T-helper 17 cell (primary cell): ENCODE results near the gene MS4A15. TPM values are rescaled to one million over a fixed set of nuclear protein-coding genes. Genes with fewer than 3 reads are reported as not detected.
"Not testable (repeated sequence)": the region's sequence is repeated elsewhere in the genome, so short reads cannot be mapped to it uniquely, and the experiment has no call there.

ENCODE experiments used
- ATAC-seq: fragments of 150-1000 bp; cut with Tn5 transposase; 2 replicates; pipeline ENCODE4 v1.10.0; 2021; ENCODE audit warnings: mild to moderate bottlenecking, moderate library complexity
- DNase-seq, 3 donors: peaks; one replicate each; pipeline versions ENCODE4 v3.0.0 to v3.0.0-alpha.2; 2020 to 2021
- H3K9me3 ChIP-seq: one replicate; pipeline ENCODE4 v1.7.0; 2013; ENCODE audit warnings: low read length, mild to moderate bottlenecking; ENCODE audit not compliant: control insufficient read depth, poor library complexity, severe bottlenecking
- H3K27ac Mint-ChIP-seq: one replicate; pipeline ENCODE4 v1.8.0; 2022; ENCODE audit warnings: mild to moderate bottlenecking, moderate library complexity, mixed read lengths
- H3K27me3 Mint-ChIP-seq: one replicate; pipeline ENCODE4 v1.8.0; 2022; ENCODE audit warnings: mixed read lengths
- H3K36me3 Mint-ChIP-seq: one replicate; pipeline ENCODE4 v1.8.0; 2022; ENCODE audit warnings: low read depth, mixed read lengths
- H3K4me1 Mint-ChIP-seq: one replicate; pipeline ENCODE4 v1.8.0; 2022; ENCODE audit warnings: mild to moderate bottlenecking, mixed read lengths
- H3K4me3 Mint-ChIP-seq: one replicate; pipeline ENCODE4 v1.8.0; 2022; ENCODE audit warnings: mild to moderate bottlenecking, moderate library complexity, mixed read lengths
- total RNA-seq, 4 donors: library from RNA in 2 of 4; stranded (reverse) in 2 of 4; gene quantifications; one replicate each; pipeline ENCODE4 v1.2.3 and lab custom pipeline; 2022 to 2026

The MS4A15 gene
- total RNA-seq, 2 donors from 2014 or later: not detected

DNA sequence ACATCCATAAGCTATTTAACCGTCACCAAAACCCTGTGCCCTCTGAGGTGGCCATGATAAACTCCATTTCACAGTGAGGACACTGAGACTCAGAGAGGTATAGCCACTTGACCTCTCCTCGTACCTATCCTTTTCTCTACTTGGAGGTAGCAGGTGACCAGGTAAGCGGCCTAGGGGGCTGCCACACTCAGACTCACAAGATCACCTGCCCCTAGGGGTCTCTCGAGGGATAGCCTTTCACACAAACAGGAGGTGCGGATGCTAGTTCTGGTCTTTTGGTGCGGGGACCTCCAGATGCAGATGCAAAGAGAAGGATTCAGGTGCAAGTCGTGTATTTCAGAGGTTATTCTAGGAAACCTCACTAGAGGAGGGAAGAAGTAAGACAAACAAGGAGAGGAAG lies 17.6 kb upstream of the MS4A15 start:
- Mint-ChIP-seq H3K36me3 (peaks cover 2% of the 10 kb centered on the region), H3K27me3 (peaks cover 39% of the 10 kb centered on the region), H3K27ac (no peak overlapping the region), H3K4me1 (no peaks in the 10 kb centered on the region), H3K4me3 (no peak overlapping the region)
- no peak for ATAC-seq
- no peak for DNase-seq
- H3K9me3 ChIP-seq: no peaks in the 10 kb centered on the region

DNA sequence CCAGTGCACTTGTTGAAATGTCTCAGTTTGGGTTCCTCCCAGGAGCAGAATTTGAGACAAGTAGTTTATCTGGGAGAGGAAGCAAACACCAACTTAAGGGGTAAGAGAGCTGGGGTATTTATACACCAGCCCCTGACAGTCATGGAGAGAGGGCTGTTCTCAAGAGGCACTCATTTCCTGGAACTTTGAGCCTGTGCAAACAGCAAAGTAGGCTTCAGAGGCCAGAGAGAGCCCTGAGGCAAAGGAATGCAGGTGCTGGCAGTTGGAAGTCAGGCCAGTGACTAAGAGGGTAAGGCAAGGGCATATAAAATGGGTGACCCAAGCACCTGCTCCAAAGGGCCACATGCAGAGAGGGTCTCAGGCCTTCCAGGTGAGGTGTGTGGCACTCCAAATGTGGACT lies 16.1 kb upstream of the MS4A15 start:
- DNase-seq: no peak
- H3K4me1 Mint-ChIP-seq: no peaks in the 10 kb centered on the region
- no peak overlapping the region for H3K4me3 Mint-ChIP-seq
- H3K36me3 Mint-ChIP-seq: peaks cover 2% of the 10 kb centered on the region
- H3K27ac Mint-ChIP-seq: no peak overlapping the region
- H3K9me3 ChIP-seq: no peaks in the 10 kb centered on the region
- peaks cover 45% of the 10 kb centered on the region for H3K27me3 Mint-ChIP-seq
- no peak for ATAC-seq

- no peak overlapping the region for H3K4me3 Mint-ChIP-seq
- ATAC-seq (no peak), DNase-seq (no peak)
- H3K9me3 ChIP-seq: no peaks in the 10 kb centered on the region
- H3K4me1 Mint-ChIP-seq: no peaks in the 10 kb centered on the region
- H3K27ac Mint-ChIP-seq: no peak overlapping the region
- peaks cover 2% of the 10 kb centered on the region for H3K36me3 Mint-ChIP-seq
- H3K27me3 Mint-ChIP-seq: peaks cover 44% of the 10 kb centered on the region
These were observed 15.2 kb upstream of the MS4A15 start for GRCh38 chr11:60741421-60741820.

GRCh38 chr11:60743058-60743457 lies 13.6 kb upstream of the MS4A15 start:
- no peaks in the 10 kb centered on the region for H3K4me1 Mint-ChIP-seq
- peaks cover 2% of the 10 kb centered on the region for H3K36me3 Mint-ChIP-seq
- no peak overlapping the region for H3K4me3 Mint-ChIP-seq

GRCh38 chr11:60744114-60744513 lies 12.6 kb upstream of the MS4A15 start:
- H3K4me1 Mint-ChIP-seq: no peaks in the 10 kb centered on the region
- no peak for DNase-seq
- H3K27me3 Mint-ChIP-seq: peaks cover 19% of the 10 kb centered on the region
- H3K9me3 ChIP-seq: no peaks in the 10 kb centered on the region
- H3K4me3 Mint-ChIP-seq: no peak overlapping the region
- H3K27ac Mint-ChIP-seq: no peak overlapping the region
- ATAC-seq: no peak
- H3K36me3 Mint-ChIP-seq: no peaks in the 10 kb centered on the region

More at GRCh38 chr11:60743058-60743457, 13.6 kb upstream of the MS4A15 start:
- no peaks in the 10 kb centered on the region for H3K9me3 ChIP-seq
- DNase-seq: no peak
- ATAC-seq: no peak
- Mint-ChIP-seq H3K27ac (no peak overlapping the region), H3K27me3 (peaks cover 30% of the 10 kb centered on the region)

GRCh38 chr11:60747359-60747873 lies 9.3 kb upstream of the MS4A15 start:
- ATAC-seq (no peak), DNase-seq (no peak)
- Mint-ChIP-seq H3K36me3 (no peaks in the 10 kb centered on the region), H3K27me3 (peaks cover 38% of the 10 kb centered on the region), H3K4me3 (no peak overlapping the region), H3K27ac (no peak overlapping the region), H3K4me1 (no peaks in the 10 kb centered on the region)
- no peaks in the 10 kb centered on the region for H3K9me3 ChIP-seq

DNA sequence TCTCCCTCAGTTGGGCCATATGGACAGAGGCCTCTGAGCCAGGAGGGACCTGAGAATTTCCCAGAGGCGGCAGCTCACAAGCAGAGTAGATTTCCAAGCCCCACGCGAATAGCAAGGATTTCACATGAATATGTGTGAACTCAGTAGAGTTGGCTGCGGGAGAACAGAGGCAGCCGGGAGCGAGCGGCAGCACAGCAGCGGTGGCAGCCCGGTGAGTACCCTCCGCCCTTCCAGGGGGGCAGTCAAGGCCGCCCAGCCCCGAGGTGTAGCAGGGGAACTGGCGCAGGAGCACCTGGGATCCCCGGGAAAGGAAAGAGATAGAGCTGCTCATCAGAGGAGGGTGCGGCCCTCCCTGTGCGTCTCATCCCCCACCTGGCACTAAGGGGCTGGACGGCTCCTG lies 8.4 kb upstream of the MS4A15 start:
- H3K9me3 ChIP-seq: no peaks in the 10 kb centered on the region
- H3K36me3 Mint-ChIP-seq: no peaks in the 10 kb centered on the region
- ATAC-seq (no peak), DNase-seq (no peak)
- no peaks in the 10 kb centered on the region for H3K4me1 Mint-ChIP-seq
- H3K27me3 Mint-ChIP-seq: peaks cover 42% of the 10 kb centered on the region
- H3K27ac Mint-ChIP-seq: no peak overlapping the region
- no peak overlapping the region for H3K4me3 Mint-ChIP-seq

DNA sequence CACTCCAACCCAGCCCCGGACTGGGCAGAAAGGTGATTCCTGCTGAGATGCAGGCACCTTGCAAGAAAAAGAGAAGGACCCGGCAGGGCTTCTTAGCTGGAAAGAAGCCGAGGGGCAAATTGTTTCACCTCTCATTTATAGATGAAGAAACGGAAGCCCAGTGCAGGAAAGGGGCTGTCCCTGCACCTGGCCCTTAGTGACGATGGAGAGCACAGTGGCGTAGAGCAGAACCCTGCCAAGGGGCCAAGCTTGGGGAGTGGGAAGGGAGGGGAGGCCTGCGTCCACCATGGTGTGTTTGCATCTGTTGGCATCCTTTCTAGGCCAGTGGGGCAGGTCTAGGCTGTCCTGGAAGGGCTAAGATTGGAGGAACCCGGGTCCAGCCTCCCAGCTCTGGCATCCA lies 7.8 kb upstream of the MS4A15 start:
- Mint-ChIP-seq H3K27ac (no peak overlapping the region), H3K4me1 (no peaks in the 10 kb centered on the region), H3K4me3 (no peak overlapping the region), H3K36me3 (no peaks in the 10 kb centered on the region), H3K27me3 (peaks cover 44% of the 10 kb centered on the region)
- ATAC-seq (no peak), DNase-seq (no peak)
- no peaks in the 10 kb centered on the region for H3K9me3 ChIP-seq

DNA sequence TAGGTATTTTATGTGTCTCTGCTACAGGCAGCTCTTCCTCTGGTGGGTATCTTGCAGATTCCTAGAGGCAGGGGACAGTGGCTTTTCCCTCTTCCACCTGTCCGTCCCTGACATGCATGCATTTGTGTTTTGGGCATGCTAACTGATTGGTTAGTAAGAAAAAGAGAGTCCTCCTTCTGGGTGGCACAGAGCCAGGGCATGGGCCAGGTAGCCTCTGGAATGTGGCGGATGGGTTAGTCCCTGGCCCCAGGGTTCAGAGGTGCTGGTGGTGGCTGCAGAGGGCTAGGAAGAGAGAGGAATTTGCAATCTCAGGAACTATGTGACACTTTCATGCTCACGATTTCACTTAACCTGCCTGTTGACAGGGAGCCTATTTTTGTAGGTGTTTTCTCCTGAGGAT lies 5.8 kb upstream of the MS4A15 start:
- H3K9me3 ChIP-seq: no peaks in the 10 kb centered on the region
- Mint-ChIP-seq H3K36me3 (no peaks in the 10 kb centered on the region), H3K27me3 (peaks cover 50% of the 10 kb centered on the region), H3K4me1 (no peaks in the 10 kb centered on the region), H3K27ac (no peak overlapping the region), H3K4me3 (no peak overlapping the region)
- ATAC-seq: no peak
- DNase-seq: no peak

DNA sequence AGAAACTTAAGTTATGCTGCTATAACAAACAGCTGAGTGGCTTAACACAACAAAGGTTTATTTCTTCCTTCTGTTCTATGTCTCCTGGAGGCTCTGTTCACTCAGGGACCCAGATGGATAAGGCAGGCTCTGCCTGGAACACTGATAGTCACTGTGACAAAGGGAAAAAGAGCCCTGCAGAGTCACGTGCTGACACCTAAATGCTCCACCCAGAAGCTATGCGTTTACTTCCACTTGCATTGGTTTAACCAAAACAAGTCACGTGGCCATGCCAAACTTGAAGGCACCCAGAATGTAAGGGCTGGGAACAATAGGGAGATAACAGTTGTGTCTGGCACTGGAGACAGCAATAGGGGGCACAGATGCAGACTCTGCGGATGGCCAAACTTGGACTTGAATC lies 3.4 kb upstream of the MS4A15 start:
- H3K27ac Mint-ChIP-seq: no peak overlapping the region
- no peaks in the 10 kb centered on the region for H3K36me3 Mint-ChIP-seq
- H3K27me3 Mint-ChIP-seq: peaks cover 72% of the 10 kb centered on the region
- DNase-seq (no peak), ATAC-seq (no peak)
- H3K4me3 Mint-ChIP-seq: no peak overlapping the region
- no peaks in the 10 kb centered on the region for H3K4me1 Mint-ChIP-seq
- no peaks in the 10 kb centered on the region for H3K9me3 ChIP-seq

DNA sequence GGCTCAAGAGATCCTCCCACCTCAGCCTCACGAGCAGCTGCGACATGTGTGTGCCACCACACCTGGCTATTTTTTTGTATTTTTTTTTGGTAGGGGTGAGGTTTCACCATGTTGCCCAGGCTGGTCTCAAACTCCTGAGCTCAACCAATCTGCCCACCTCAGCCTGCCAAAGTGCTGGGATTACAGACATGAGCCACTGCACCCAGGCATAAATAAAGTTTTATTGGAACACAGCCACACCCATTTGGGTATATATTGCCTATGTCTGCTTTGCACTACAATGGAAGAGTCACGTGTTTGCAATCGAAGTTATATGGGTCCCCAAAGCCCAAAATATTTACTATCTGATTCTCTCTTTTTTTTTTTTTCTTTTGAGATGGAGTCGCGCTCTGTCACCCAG lies 1.8 kb upstream of the MS4A15 start:
- peaks cover 3% of the 10 kb centered on the region for H3K36me3 Mint-ChIP-seq
- H3K4me3 Mint-ChIP-seq: no peak overlapping the region
- ATAC-seq: no peak
- peaks cover 81% of the 10 kb centered on the region for H3K27me3 Mint-ChIP-seq
- no peak for DNase-seq
- peaks cover 5% of the 10 kb centered on the region for H3K4me1 Mint-ChIP-seq
- H3K27ac Mint-ChIP-seq: no peak overlapping the region
- H3K9me3 ChIP-seq: no peaks in the 10 kb centered on the region

- no peak for ATAC-seq
- Mint-ChIP-seq H3K36me3 (peaks cover 4% of the 10 kb centered on the region), H3K4me3 (no peak overlapping the region), H3K4me1 (peaks cover 7% of the 10 kb centered on the region), H3K27me3 (peaks cover 81% of the 10 kb centered on the region), H3K27ac (no peak overlapping the region)
- no peak for DNase-seq
- H3K9me3 ChIP-seq: no peaks in the 10 kb centered on the region
These were observed 649 bp downstream of the MS4A15 start for GRCh38 chr11:60757231-60757800.

DNA sequence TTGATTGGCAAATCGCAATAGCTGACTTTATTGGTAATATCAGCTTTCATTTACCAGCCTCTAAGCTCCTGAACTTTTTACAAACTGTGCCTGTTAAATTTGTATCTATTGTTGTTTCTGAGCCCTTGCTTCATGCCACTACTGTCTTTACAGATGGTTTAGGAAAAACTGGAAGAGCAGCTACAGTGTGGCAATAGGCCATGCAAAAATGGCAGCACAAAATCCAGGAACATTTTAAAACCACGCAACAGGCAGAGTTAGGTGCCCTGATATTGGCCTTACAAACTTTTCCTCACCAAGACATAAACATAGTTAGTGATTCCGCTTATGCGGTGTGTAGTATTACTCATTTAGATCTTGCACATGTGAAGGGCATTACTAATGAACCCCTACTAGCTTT lies 2.0 kb downstream of the MS4A15 start:
- not testable (repeated sequence) for H3K27ac Mint-ChIP-seq, H3K4me1 Mint-ChIP-seq, ATAC-seq, H3K9me3 ChIP-seq, H3K36me3 Mint-ChIP-seq, DNase-seq, H3K4me3 Mint-ChIP-seq
- peaks cover 82% of the 10 kb centered on the region for H3K27me3 Mint-ChIP-seq

DNA sequence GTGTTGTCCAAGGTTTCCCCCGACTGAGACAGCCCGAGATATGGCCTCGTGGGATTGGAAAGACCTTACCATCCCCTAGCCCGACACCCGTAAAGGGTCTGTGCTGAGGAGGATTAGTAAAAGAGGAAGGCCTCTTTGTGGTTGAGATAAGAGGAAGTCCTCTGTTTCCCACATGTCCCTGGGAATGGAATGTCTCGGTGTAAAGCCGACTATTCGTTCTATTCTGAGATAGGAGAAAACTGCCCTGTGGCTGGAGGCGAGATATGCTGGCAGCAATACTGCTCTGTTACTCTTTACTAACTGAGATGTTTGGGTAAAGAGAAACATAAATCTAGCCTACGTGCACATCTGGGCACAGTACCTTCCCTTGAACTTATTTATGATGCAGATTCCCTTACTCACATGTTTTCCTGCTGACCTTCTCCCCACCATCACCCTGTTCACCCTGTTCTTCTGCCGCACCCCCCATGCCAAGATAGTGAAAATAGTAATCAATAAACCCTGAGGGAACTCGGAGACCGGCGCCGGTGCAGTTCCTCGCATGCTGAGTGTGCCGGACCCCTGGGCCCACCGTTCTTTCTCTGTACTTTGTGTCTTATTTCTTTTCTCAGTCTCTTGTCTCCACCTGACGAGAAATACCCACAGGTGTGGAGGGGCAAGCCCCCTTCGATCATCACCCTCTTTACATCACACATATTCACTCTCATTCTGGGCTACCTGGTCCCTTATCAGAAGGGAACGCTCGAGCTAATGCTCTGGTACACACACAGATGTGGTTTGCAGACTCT lies 3.0 kb downstream of the MS4A15 start:
- not testable (repeated sequence) for H3K27ac Mint-ChIP-seq
- peaks cover 92% of the 10 kb centered on the region for H3K27me3 Mint-ChIP-seq

More for the DNA sequence above, 3.0 kb downstream of the MS4A15 start:
- DNase-seq, ATAC-seq, H3K4me1 Mint-ChIP-seq, H3K4me3 Mint-ChIP-seq, H3K9me3 ChIP-seq, H3K36me3 Mint-ChIP-seq: not testable (repeated sequence)
